Activated CD4-positive, alpha-beta T cell treated with anti-CD3 and anti-CD28 coated beads, Interleukin-2, amount 50 U/mL, for 48 hours (primary cell): ENCODE data around the gene PRTN3.
"Not testable (repeated sequence)": the region's sequence is repeated elsewhere in the genome, so short reads cannot be mapped to it uniquely, and the experiment has no call there.

Source experiments
- DNase-seq, 2 experiments: peaks; one replicate each; pipeline ENCODE4 v3.0.0-alpha.2; 2020

The PRTN3 gene

DNA sequence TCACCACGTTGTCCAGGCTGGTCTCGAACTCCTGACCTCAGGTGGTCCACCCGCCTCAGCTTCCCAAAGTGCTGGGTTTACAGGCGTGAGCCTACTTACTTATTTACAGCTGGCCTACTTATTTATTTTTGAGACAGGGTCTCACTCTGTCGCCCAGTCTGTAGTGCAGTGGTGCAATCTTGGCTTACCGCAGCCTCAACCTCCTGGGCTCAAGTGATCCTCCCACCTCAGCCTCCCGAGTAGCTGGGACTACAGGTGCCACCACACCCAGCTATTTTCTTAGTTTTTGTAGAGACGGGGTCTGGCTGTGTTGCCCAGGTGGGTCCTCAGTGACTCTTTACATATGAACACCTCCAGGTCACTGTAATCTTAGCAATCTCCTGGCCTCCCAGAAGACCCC is 8.4 kb downstream of the PRTN3 start:
- not testable (repeated sequence) for DNase-seq

GRCh38 chr19:850221-850978 is 9.6 kb downstream of the PRTN3 start:
- no peak for DNase-seq

GRCh38 chr19:850979-851335 is 10.2 kb downstream of the PRTN3 start:
- no peak for DNase-seq

- no peak for DNase-seq
Measured at GRCh38 chr19:852136-853013, 11.6 kb downstream of the PRTN3 start, which contains the start of gene ELANE. TSS of gene ELANE (plus strand) at chr19:852303. CDS start at chr19:852329, 26 bp downstream.

DNA sequence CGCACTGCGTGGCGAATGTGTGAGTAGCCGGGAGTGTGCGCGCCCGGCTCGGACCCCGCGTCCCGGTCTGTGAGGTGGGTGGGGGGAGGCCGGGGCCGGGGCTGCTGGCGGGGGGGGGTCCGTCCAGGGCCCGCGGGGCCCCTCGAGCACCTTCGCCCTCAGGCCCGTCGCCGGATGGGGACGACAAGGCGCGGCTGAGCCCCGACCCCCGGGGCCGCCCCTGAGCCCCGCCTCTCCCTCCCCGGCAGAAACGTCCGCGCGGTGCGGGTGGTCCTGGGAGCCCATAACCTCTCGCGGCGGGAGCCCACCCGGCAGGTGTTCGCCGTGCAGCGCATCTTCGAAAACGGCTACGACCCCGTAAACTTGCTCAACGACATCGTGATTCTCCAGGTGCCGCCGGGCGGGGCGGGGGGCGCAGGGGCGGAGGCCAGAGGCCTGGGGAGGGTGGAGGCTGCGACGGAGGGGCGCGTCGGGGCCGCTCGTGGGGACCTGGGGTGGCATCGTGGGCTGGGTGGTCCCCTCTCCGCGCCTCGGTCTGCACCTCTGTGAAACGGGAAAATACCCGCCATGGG is 12.3 kb downstream of the PRTN3 start:
- no peak for DNase-seq

DNA sequence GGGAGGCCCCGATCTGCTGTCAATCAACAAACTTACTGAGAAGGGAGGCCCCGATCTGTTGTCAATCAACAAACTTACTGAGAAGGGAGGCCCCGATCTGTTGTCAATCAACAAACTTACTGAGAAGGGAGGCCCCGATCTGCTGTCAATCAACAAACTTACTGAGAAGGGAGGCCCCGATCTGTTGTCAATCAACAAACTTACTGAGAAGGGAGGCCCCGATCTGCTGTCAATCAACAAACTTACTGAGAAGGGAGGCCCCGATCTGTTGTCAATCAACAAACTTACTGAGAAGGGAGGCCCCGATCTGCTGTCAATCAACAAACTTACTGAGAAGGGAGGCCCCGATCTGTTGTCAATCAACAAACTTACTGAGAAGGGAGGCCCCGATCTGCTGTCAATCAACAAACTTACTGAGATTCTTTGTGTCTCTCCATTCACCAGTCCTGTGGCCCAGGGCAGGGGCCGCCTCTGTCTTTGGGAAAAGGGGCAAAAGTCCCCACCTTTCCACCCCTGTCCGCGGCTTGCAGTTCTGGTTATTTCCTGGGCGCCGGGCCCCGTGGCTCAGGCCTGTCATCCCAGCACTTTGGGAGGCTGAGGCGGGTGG is 12.9 kb downstream of the PRTN3 start:
- not testable (repeated sequence) for DNase-seq

- no peak for DNase-seq
Measured at GRCh38 chr19:854549-854948, 13.8 kb downstream of the PRTN3 start.

DNA sequence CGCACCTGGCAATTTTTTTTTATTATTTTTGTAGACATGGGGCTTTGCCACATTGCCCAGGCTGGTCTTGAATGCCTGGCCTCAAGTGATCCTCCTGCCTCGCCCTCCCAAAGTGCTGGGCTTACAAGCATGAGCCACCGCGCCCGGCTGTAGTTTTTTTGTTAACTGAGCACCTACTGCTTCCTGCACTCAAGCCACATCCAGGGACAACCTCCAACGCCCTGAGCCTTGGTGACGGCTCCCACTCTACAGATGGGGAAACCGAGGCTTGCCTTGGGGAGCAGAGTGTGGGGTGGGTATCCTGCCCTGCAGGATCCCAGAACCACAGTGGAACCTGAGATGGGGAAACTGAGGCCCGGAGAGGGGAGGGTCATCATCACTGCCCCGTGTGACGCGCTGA is 14.3 kb downstream of the PRTN3 start:
- no peak for DNase-seq

DNA sequence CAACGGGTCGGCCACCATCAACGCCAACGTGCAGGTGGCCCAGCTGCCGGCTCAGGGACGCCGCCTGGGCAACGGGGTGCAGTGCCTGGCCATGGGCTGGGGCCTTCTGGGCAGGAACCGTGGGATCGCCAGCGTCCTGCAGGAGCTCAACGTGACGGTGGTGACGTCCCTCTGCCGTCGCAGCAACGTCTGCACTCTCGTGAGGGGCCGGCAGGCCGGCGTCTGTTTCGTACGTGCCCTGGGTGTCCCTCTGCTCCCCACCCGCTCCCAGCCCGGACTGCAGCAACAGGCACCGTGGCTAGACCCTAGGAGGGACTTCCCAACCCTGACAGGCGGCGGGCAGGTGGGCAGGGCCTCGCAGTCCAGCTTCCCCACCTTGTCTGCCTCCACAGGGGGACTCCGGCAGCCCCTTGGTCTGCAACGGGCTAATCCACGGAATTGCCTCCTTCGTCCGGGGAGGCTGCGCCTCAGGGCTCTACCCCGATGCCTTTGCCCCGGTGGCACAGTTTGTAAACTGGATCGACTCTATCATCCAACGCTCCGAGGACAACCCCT is 14.8 kb downstream of the PRTN3 start:
- DNase-seq = no peak

GRCh38 chr19:858284-858683 is 17.5 kb downstream of the PRTN3 start:
- no peak for DNase-seq

- no peak for DNase-seq
Measured at GRCh38 chr19:858868-859843, 18.4 kb downstream of the PRTN3 start, which contains the start of gene CFD. TSS of gene CFD (plus strand) at chr19:859664. CDS start at chr19:859690, 26 bp downstream.

- DNase-seq = no peak
Measured at GRCh38 chr19:861141-861755, 20.4 kb downstream of the PRTN3 start.

GRCh38 chr19:861756-862580 is 21.2 kb downstream of the PRTN3 start:
- DNase-seq = peak; percentile 67 to 68

- DNase-seq = peak; percentile 81 to 83
Measured at GRCh38 chr19:862581-863314, 21.9 kb downstream of the PRTN3 start.

GRCh38 chr19:863315-863620 is 22.5 kb downstream of the PRTN3 start:
- DNase-seq = no peak

- no peak for DNase-seq
Measured at GRCh38 chr19:866769-867300, 26.0 kb downstream of the PRTN3 start.

GRCh38 chr19:867301-867793 is 26.5 kb downstream of the PRTN3 start:
- no peak for DNase-seq

GRCh38 chr19:867855-868457 is 27.2 kb downstream of the PRTN3 start:
- no peak for DNase-seq
